Non-pigmented ciliary epithelial cell (primary cell): ENCODE measurements around the gene PLAU.

ENCODE experiments used
- DNase-seq: peaks from one replicate; pipeline ENCODE4 v3.0.0-alpha.2; 2010; ENCODE audit warnings: low read depth

The PLAU gene

GRCh38 chr10:73910764-73911552 lies at the start of gene PLAU:
Gene PLAU, plus strand, starts transcription at chr10:73911132. Its CDS starts 424 bp downstream, at chr10:73911556.
- DNase-seq, result no peak

GRCh38 chr10:73862011-73862410 lies 48.9 kb upstream of the PLAU start:
- DNase-seq, result no peak

- no peak for DNase-seq
These were observed 47.7 kb upstream of the PLAU start for GRCh38 chr10:73863039-73863817.

GRCh38 chr10:73864229-73864628 lies 46.7 kb upstream of the PLAU start:
- no peak for DNase-seq

- DNase-seq, result no peak
These were observed 45.8 kb upstream of the PLAU start for GRCh38 chr10:73865107-73865458.

- no peak for DNase-seq
These were observed 45.2 kb upstream of the PLAU start for GRCh38 chr10:73865459-73866442.

GRCh38 chr10:73866621-73867020 lies 44.3 kb upstream of the PLAU start:
- no peak for DNase-seq

GRCh38 chr10:73867126-73867807 lies 43.7 kb upstream of the PLAU start:
- DNase-seq, result no peak

GRCh38 chr10:73867871-73868631 lies 42.9 kb upstream of the PLAU start:
- DNase-seq, result no peak

- no peak for DNase-seq
These were observed 42.2 kb upstream of the PLAU start for GRCh38 chr10:73868655-73869195.

- DNase-seq, result no peak
These were observed 39.4 kb upstream of the PLAU start for GRCh38 chr10:73871295-73872189.

- no peak for DNase-seq
These were observed 38.7 kb upstream of the PLAU start for GRCh38 chr10:73872190-73872710.

GRCh38 chr10:73873142-73873837 lies 37.6 kb upstream of the PLAU start:
- DNase-seq, result no peak

GRCh38 chr10:73873838-73874215 lies 37.1 kb upstream of the PLAU start:
- no peak for DNase-seq

- DNase-seq, result no peak
These were observed 36.4 kb upstream of the PLAU start, which contains the start of gene CAMK2G for GRCh38 chr10:73874267-73875138. Gene CAMK2G, minus strand, starts transcription at chr10:73874555. Its CDS starts 94 bp downstream, at chr10:73874461.

GRCh38 chr10:73875139-73875475 lies 35.8 kb upstream of the PLAU start:
- DNase-seq, result no peak

- no peak for DNase-seq
These were observed 34.8 kb upstream of the PLAU start for GRCh38 chr10:73876157-73876556.

GRCh38 chr10:73876566-73876965 lies 34.4 kb upstream of the PLAU start:
- no peak for DNase-seq
